PC-3 (cell line): ENCODE data around the gene RBKS. TPM values are rescaled to one million over a fixed set of nuclear protein-coding genes. Genes with fewer than 3 reads are reported as not detected.
A peak's percentile ranks its signal among the peaks of the same experiment; 100 is the strongest.

Experiments used
- ATAC-seq: fragments of 200-7000 bp; cut with Tn5 transposase; 2 replicates; pipeline ENCODE4 v1.9.1; 2020; ENCODE audit warnings: mild to moderate bottlenecking, moderate library complexity
- BruUV-seq: library from RNA; stranded (reverse); fragments of 400-500 nt; replicated peaks from 2 replicates; lab custom pipeline; 2021; lab: Mats Ljungman, UMichigan
- CTCF ChIA-PET: fragments of 300-600 bp; sonication (Branson Sonifier 250); formaldehyde crosslinking; loops from one replicate; lab custom pipeline; 2022; ENCODE audit warnings: antibody characterized with exemption; lab: Charles Lee
- POLR2A ChIA-PET: fragments of 300-600 bp; sonication (Branson Sonifier 250); formaldehyde crosslinking; loops from one replicate; lab custom pipeline; 2022; ENCODE audit warnings: antibody characterized with exemption; ENCODE audit not compliant: unreplicated experiment; lab: Charles Lee
- DNase-seq: peaks from one replicate; pipeline ENCODE4 v3.0.0-alpha.2; 2015
- H2AFZ ChIP-seq: fragments of 300-600 bp; sonication (generic); 2 replicates; pipeline ENCODE4 v1.6.0; 2016; ENCODE audit warnings: antibody characterized with exemption, low read length
- H3F3A ChIP-seq: fragments of 300-600 bp; sonication (generic); one replicate; pipeline ENCODE4 v1.6.0; 2017; ENCODE audit warnings: antibody characterized with exemption, low read length, control low read depth, mild to moderate bottlenecking; ENCODE audit not compliant: unreplicated experiment
- H3K27ac ChIP-seq: fragments of 300-600 bp; sonication (generic); 2 replicates; pipeline ENCODE4 v1.5.1; 2016; ENCODE audit warnings: mild to moderate bottlenecking, low read length
- H3K27me3 ChIP-seq: fragments of 300-600 bp; sonication (generic); 2 replicates; pipeline ENCODE4 v1.6.1; 2016; ENCODE audit warnings: low read length, mixed read lengths
- H3K36me3 ChIP-seq: fragments of 300-600 bp; sonication (generic); 2 replicates; pipeline ENCODE4 v1.6.1; 2016; ENCODE audit warnings: low read depth, mixed run types, low read length, mixed read lengths
- H3K4me1 ChIP-seq: fragments of 300-600 bp; sonication (generic); 2 replicates; pipeline ENCODE4 v1.5.1; 2016; ENCODE audit warnings: low read length; ENCODE audit not compliant: insufficient read depth
- H3K4me2 ChIP-seq: fragments of 300-600 bp; sonication (generic); 2 replicates; pipeline ENCODE4 v1.6.0; 2016; ENCODE audit warnings: low read length
- H3K4me3 ChIP-seq: fragments of 300-600 bp; sonication (generic); 2 replicates; pipeline ENCODE4 v1.5.1; 2016; ENCODE audit warnings: mild to moderate bottlenecking, low read length, mixed read lengths
- H3K79me2 ChIP-seq: fragments of 300-600 bp; sonication (generic); 2 replicates; pipeline ENCODE4 v1.6.1; 2017; ENCODE audit warnings: low read length, mixed read lengths
- H3K9ac ChIP-seq: fragments of 300-600 bp; sonication (generic); 2 replicates; pipeline ENCODE4 v1.6.0; 2016; ENCODE audit warnings: mild to moderate bottlenecking, low read length
- H3K9me2 ChIP-seq: fragments of 300-600 bp; sonication (generic); replicated peaks from 2 replicates; pipeline ENCODE4 v1.6.1; 2016; ENCODE audit warnings: mixed run types, low read length, mixed read lengths
- H3K9me3 ChIP-seq: fragments of 300-600 bp; sonication (generic); 2 replicates; pipeline ENCODE4 v1.6.1; 2016; ENCODE audit warnings: low read length, mixed read lengths
- H4K20me1 ChIP-seq: fragments of 300-600 bp; sonication (generic); 2 replicates; pipeline ENCODE4 v1.6.1; 2016; ENCODE audit warnings: low read length, mixed read lengths
- CTCF ChIP-seq: fragments of 300-600 bp; sonication (generic); conservative IDR thresholded peaks from 2 replicates; pipeline ENCODE4 v1.5.1; 2017; ENCODE audit warnings: antibody characterized with exemption, low read depth, mild to moderate bottlenecking, low read length
- EZH2 ChIP-seq: fragments of 300-600 bp; sonication (generic); IDR thresholded peaks from one replicate; pipeline ENCODE4 v1.6.1; 2017; ENCODE audit warnings: antibody characterized with exemption, mild to moderate bottlenecking, low read length; ENCODE audit not compliant: unreplicated experiment
- EZH2phosphoT487 ChIP-seq: fragments of 300-600 bp; sonication (generic); IDR thresholded peaks from 2 replicates; pipeline ENCODE4 v1.6.1; 2018; ENCODE audit warnings: mild to moderate bottlenecking, antibody characterized with exemption, low read length, borderline replicate concordance
- intact Hi-C: fragments of 100-400 bp; cut with micrococcal nuclease; formaldehyde crosslinking; loops from 2 replicates; pipeline ENCODE4 v1.9.0; 2023
- total RNA-seq: library from RNA; depleted of rRNA; stranded (reverse); fragments of >200 nt; gene quantifications from 2 replicates; pipeline ENCODE4 v1.2.3, GENCODE V29; 2014

RBKS gene
- total RNA-seq, 1 experiment from 2014 or later = 1.8 TPM

DNA sequence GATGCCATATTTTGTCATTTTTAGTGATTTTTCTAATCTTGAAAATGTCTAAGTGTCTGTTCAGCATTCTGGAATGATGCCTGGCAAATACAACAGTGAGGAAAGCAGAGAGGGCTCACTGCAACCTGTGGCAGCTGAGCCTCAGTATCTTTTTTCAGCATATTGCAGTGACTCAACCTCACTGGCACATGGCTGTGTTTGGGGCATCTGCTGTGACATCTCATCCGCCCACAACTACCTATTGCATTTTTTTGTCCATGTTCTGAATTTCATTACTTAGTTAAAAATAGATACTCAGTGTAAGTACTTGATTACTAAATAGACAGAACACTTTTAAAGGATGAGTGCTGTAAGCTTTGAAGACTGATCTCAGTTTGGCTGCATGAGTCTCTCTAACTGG is 11.0 kb upstream of the RBKS start:
- Histone ChIP-seq H2AFZ (no peak overlapping the region), H3K4me2 (no peak overlapping the region), H3K9ac (no peak overlapping the region), H3F3A (no peaks in the 10 kb centered on the region), H3K4me1 (peaks cover 15% of the 10 kb centered on the region), H3K79me2 (no peaks in the 10 kb centered on the region), H3K9me3 (no peaks in the 10 kb centered on the region), H4K20me1 (no peaks in the 10 kb centered on the region), H3K9me2 (no peaks in the 10 kb centered on the region), H3K4me3 (no peak overlapping the region), H3K27me3 (no peaks in the 10 kb centered on the region), H3K36me3 (peaks cover 18% of the 10 kb centered on the region), H3K27ac (peak overlapping the region; percentile 34; the same call in 1 of the 2 replicates)
- no peak for DNase-seq
- ATAC-seq = peak; percentile 24; the same call in 1 of the 2 replicates
- no TSS peak for BruUV-seq
- ChIA-PET CTCF (no interaction called here), POLR2A (no interaction called here)
- TF ChIP-seq EZH2 = no peak
- no peak for TF ChIP-seq CTCF
- TF ChIP-seq EZH2phosphoT487 = no peak
- intact Hi-C loops = no loop called here

- TF ChIP-seq EZH2phosphoT487 (no peak), EZH2 (no peak), CTCF (no peak)
- peaks cover under 1% of the 10 kb centered on the region; the same call in 1 of the 2 replicates for H3K79me2 ChIP-seq
- intact Hi-C loops = loop anchor here (10.0 kb wide), 1 partner anchor 123 kb away; the partner anchor contains the start of gene MRPL33
- H3F3A ChIP-seq = no peaks in the 10 kb centered on the region
- no TSS peak for BruUV-seq
- no peak overlapping the region for H3K9ac ChIP-seq
- no peaks in the 10 kb centered on the region for H4K20me1 ChIP-seq
- DNase-seq = no peak
- peaks cover 15% of the 10 kb centered on the region for H3K4me1 ChIP-seq
- no peaks in the 10 kb centered on the region for H3K9me2 ChIP-seq
- no peaks in the 10 kb centered on the region for H3K9me3 ChIP-seq
- H3K4me2 ChIP-seq = no peak overlapping the region
- H3K27ac ChIP-seq = no peak overlapping the region
- no peak for ATAC-seq
- H3K36me3 ChIP-seq = peaks cover 18% of the 10 kb centered on the region
- ChIA-PET CTCF (no interaction called here), POLR2A (no interaction called here)
- no peaks in the 10 kb centered on the region for H3K27me3 ChIP-seq
- no peak overlapping the region for H3K4me3 ChIP-seq
- no peak overlapping the region for H2AFZ ChIP-seq
Observed at GRCh38 chr2:27897717-27898116, 7.5 kb upstream of the RBKS start.

DNA sequence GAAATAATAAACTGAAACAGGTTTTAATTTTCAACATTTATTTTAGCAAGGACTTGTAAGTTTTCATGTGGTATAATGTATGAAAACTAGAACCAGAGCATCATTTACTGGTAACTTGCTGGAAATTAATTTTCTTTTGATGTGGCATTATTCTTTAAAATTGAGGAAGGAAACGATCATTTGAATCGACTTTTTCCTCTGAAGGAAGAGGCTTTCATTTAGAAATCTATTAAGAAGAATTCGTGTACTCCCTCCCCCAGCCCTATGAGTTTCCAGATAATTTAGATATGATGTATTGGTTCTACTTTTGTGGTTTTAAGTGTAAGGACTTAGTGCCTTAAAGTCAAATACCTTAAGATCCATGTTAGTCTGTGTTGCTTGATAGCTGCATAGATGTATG is 2.8 kb upstream of the RBKS start:
- intact Hi-C loops = loop anchor here (10.0 kb wide), 1 partner anchor 118 kb away; the partner anchor contains the start of gene MRPL33
- H3K27ac ChIP-seq = no peak overlapping the region
- DNase-seq (no peak), ATAC-seq (no peak)
- H3K9me3 ChIP-seq = no peaks in the 10 kb centered on the region
- no peak overlapping the region for H3K4me3 ChIP-seq
- no peaks in the 10 kb centered on the region for H4K20me1 ChIP-seq
- no TSS peak for BruUV-seq
- peaks cover 33% of the 10 kb centered on the region for H3K79me2 ChIP-seq
- TF ChIP-seq EZH2phosphoT487 = no peak
- POLR2A ChIA-PET = no interaction called here
- peaks cover 21% of the 10 kb centered on the region for H3K4me1 ChIP-seq
- CTCF ChIA-PET = no interaction called here
- no peak overlapping the region for H3K9ac ChIP-seq
- no peaks in the 10 kb centered on the region for H3K27me3 ChIP-seq
- no peaks in the 10 kb centered on the region for H3F3A ChIP-seq
- H2AFZ ChIP-seq = no peak overlapping the region
- H3K4me2 ChIP-seq = no peak overlapping the region
- no peaks in the 10 kb centered on the region for H3K9me2 ChIP-seq
- H3K36me3 ChIP-seq = peaks cover 10% of the 10 kb centered on the region
